HL-60 (cell line): ENCODE measurements around the gene MACROD2.

ENCODE experiments used
- GABPA ChIP-seq: IDR thresholded peaks from 2 replicates; pipeline ENCODE4 v1.6.1; 2012; ENCODE audit warnings: low read depth
- POLR2AphosphoS5 ChIP-seq: IDR thresholded peaks from 2 replicates; pipeline ENCODE4 v1.6.1; 2012; ENCODE audit warnings: low read depth
- TF ChIP-seq, protein P1 (sequence below): IDR thresholded peaks from 2 replicates; pipeline ENCODE4 v1.6.1; 2012; ENCODE audit warnings: low read depth; ENCODE audit not compliant: insufficient replicate concordance
- TF ChIP-seq, protein P2 (sequence below): IDR thresholded peaks from one replicate; pipeline ENCODE4 v1.5.1; 2011; ENCODE audit warnings: low read length, control low read depth, inconsistent platforms; ENCODE audit not compliant: insufficient read depth

DNA sequence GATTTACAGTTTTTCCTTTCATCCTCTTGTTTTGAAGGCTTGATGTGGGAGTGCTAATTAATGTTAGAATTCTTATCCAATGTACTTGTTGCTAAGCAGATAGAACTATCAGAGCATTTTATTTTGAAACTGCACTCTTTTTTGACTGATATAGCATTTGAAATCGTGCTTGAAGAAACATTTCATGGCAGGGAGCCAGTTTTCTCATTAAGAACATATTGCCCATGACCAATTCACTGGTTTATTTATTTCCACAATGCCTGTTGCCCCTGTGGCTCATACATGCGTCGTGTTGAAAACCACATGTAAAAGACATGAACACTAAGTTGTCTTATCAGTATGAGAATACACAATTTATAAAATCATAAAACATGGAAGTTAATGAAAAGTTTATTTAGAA lies 821.8 kb downstream of the MACROD2 start:
- TF ChIP-seq, protein P1, sequence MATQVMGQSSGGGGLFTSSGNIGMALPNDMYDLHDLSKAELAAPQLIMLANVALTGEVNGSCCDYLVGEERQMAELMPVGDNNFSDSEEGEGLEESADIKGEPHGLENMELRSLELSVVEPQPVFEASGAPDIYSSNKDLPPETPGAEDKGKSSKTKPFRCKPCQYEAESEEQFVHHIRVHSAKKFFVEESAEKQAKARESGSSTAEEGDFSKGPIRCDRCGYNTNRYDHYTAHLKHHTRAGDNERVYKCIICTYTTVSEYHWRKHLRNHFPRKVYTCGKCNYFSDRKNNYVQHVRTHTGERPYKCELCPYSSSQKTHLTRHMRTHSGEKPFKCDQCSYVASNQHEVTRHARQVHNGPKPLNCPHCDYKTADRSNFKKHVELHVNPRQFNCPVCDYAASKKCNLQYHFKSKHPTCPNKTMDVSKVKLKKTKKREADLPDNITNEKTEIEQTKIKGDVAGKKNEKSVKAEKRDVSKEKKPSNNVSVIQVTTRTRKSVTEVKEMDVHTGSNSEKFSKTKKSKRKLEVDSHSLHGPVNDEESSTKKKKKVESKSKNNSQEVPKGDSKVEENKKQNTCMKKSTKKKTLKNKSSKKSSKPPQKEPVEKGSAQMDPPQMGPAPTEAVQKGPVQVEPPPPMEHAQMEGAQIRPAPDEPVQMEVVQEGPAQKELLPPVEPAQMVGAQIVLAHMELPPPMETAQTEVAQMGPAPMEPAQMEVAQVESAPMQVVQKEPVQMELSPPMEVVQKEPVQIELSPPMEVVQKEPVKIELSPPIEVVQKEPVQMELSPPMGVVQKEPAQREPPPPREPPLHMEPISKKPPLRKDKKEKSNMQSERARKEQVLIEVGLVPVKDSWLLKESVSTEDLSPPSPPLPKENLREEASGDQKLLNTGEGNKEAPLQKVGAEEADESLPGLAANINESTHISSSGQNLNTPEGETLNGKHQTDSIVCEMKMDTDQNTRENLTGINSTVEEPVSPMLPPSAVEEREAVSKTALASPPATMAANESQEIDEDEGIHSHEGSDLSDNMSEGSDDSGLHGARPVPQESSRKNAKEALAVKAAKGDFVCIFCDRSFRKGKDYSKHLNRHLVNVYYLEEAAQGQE, result no peak
- no peak for TF ChIP-seq POLR2AphosphoS5
- TF ChIP-seq, protein P2, sequence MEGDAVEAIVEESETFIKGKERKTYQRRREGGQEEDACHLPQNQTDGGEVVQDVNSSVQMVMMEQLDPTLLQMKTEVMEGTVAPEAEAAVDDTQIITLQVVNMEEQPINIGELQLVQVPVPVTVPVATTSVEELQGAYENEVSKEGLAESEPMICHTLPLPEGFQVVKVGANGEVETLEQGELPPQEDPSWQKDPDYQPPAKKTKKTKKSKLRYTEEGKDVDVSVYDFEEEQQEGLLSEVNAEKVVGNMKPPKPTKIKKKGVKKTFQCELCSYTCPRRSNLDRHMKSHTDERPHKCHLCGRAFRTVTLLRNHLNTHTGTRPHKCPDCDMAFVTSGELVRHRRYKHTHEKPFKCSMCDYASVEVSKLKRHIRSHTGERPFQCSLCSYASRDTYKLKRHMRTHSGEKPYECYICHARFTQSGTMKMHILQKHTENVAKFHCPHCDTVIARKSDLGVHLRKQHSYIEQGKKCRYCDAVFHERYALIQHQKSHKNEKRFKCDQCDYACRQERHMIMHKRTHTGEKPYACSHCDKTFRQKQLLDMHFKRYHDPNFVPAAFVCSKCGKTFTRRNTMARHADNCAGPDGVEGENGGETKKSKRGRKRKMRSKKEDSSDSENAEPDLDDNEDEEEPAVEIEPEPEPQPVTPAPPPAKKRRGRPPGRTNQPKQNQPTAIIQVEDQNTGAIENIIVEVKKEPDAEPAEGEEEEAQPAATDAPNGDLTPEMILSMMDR, result no peak
- no peak for TF ChIP-seq GABPA
